Cerebellar cortex (tissue), 1 donor: ENCODE measurements around the gene GPR25.

Experiments
- DNase-seq: peaks from one replicate; pipeline ENCODE4 v3.0.0-alpha.2; 2015; ENCODE audit warnings: low spot score

The GPR25 gene

GRCh38 chr1:200912737-200913407 lies 40.1 kb downstream of the GPR25 start:
- DNase-seq = no peak

DNA sequence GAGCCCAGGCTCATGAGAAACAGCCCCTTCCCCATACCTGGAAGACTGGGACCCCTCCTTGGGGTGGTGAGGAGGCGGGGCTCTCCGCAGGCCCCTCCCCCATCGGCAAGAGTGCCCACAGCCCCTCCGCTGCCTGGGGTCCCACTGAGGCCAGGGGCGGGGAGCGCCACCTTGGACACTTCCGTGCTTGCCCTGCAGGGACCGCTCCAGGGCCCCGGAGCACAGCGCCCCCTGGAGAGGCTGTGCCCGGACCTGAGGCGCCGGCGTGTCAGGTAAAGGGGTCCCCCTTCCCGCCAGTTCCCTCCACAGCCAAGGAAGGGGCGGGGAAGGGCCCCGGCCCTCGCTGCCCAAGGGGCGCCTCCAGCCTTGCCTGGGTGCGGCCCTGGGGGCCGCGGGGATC lies 43.4 kb downstream of the GPR25 start:
- DNase-seq = no peak

DNA sequence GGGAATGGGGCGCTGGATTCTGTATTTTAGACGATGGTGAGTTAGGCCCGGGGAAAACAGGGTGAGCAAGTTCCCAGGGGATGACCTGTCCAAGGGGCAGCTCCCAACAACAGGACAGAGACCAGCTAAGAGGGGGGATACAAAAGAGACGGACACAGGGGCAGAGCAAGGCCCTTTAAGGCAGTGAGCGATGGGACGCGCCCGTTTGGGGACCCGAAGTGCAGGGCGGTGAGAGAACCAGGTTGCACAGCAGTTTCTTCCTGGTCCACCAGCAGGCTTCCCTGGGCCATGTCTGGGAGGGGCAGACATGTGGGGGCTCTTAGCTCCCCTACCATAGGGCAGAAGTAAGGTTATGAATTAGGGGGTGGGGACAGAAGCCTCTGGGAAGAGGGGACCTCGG lies 43.9 kb downstream of the GPR25 start:
- DNase-seq = no peak

DNA sequence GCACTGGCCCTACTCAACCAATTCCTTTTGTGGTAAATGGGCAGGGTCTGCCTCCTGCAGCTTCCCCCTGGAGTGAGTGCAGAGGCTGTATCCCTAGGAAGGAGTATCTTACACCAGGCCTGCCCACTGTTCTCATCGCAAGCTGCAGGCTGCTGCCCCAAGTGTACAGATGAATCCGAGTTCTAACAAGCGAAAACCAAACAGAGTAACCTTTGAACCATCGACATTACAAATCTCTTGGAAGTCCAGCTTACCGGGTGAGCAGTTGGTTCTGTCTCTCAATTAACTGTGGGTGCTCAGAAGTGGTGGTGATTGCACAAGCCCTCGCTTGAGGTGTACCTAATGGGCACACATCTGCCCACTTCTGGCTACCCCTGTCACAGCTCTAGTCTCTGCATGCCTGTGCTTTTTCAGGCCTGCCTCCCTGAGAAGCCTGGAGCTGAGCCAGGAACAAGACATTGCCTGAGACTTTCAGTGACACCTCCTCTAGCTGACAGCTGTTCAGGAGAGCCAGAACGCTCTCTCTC lies 44.6 kb downstream of the GPR25 start:
- DNase-seq = no peak

DNA sequence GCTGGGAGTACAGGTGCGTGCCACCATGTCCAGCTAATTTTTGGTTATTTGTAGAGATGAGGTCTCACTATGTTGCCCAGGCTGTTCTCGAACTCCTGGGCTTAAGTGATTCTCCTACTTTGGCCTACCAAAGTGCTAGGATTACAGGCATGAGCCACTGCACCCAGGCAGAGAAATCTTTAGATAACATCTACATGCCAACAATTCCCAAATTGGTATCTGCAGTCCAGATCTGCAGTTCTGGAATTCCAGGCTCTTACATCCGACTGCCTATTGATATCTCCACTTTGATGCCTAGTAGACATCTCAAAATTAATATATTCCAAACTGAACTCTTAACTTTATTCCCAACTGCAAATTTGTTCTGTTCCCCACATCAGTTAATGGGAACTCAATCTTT lies 45.2 kb downstream of the GPR25 start:
- DNase-seq = no peak

- DNase-seq = no peak
Observed at GRCh38 chr1:200919386-200919785, 46.6 kb downstream of the GPR25 start.

DNA sequence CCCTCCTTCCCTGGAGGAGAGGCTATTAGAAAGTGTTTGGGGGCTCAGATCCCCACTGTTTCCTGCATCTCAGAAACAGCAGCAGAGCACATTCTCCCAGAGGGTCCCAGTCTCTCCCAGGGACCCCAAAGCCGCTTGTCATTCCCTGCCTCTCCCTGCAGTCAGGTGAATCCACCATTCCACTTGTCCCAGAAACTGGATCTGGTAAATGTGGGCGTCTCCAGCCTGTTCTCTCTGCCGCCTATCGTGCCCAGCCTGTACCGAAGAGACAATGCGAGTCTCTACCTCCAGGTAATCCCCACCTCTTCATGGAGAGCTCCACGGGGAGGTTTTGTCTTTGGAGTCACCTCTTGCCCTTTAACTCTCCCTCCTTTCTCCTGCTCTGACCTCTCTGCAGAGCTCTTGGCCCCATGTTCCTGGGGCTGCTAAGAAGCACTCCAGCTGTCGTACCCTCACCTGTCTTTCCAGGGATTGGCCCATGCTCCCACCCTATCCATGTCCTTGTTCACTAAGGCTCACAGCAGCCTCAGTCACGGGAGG lies 48.9 kb downstream of the GPR25 start:
- no peak for DNase-seq

DNA sequence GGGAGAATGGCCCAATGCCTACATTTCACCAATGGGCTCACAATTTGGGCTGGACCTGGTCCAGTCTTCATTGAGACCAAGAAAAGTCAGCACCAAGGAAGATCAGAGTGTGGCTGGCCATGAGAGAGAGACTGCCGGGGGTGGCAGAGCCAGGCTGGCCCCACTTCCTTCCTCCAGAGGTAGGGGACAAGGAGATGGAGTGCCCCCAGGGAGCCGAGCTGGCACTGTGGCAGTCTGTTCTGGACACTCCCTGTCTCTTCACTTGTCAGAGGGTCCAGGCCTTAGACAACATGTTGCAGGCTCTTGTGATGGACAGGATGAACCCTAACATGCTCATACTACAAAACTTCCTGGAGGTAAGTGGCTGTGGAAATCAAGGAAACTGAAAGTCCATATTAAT lies 49.6 kb downstream of the GPR25 start:
- no peak for DNase-seq

GRCh38 chr1:200923601-200924000 lies 50.8 kb downstream of the GPR25 start:
- DNase-seq = no peak
